RKO (cell line): Measurements from ENCODE around the gene COL7A1.
A peak's percentile ranks its signal among the peaks of the same experiment; 100 is the strongest.

Source experiments
- DNase-seq: peaks from one replicate; pipeline ENCODE4 v3.0.0-alpha.2; 2016; ENCODE audit warnings: low spot score

Gene COL7A1

DNA sequence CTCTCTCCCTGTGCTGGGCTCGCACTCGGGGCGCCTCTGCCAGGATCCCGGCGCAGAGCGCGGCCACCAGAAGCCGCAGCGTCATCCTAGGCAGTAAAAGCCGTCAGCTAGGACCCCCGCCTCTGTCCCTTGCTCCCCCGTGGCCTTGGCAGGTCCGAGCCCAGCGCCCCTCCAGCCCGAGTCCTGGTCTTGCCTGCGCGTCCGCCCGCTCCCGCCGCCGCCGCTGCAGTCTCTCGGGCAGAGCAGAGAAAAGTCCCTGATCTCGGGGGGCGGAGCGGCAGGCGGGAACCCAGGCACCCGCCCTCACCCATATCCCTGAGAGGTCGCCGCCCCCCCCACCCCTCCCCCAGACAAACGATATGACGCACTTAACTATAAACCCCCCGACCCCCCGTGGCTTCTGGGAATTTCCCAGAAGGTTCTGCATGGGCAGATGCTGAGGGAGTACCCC lies at the start of gene COL7A1:
TSS of gene COL7A1 (minus strand) at position 255 of the 451 bp plus-strand sequence. CDS start at position 85, 170 bp downstream.
- DNase-seq, result no peak

GRCh38 chr3:48642605-48643004 lies 47.5 kb upstream of the COL7A1 start:
- no peak for DNase-seq

- DNase-seq, result no peak
Observed at GRCh38 chr3:48641396-48641795, 46.3 kb upstream of the COL7A1 start.

- no peak for DNase-seq
Observed at GRCh38 chr3:48639944-48640606, 44.9 kb upstream of the COL7A1 start.

- DNase-seq, result no peak
Observed at GRCh38 chr3:48637305-48637704, 42.2 kb upstream of the COL7A1 start.

DNA sequence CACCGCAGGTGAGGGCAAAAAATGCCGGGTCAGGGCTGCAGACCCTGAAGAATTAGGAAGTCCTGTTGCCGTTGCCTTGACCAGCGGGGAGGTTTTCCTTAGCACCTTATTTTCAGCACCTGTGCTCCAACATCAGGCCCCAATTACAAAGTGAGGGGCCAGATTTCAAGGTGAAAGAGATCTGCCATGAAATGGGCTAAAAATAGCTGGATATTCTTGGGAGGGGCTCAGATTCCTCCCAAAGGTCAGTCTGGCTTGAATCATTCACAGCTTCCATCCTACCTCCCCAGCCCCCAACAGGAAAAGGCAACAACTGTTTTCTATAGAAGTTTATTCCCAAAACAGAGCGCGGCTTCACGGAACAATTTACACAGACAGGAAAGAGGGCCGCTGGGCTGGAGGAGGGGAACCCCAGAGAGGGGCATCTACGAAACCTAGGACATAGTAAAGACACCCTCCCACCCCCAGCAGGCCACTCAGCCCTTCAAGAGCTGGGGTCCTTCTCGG lies 41.1 kb upstream of the COL7A1 start:
- DNase-seq, result no peak

DNA sequence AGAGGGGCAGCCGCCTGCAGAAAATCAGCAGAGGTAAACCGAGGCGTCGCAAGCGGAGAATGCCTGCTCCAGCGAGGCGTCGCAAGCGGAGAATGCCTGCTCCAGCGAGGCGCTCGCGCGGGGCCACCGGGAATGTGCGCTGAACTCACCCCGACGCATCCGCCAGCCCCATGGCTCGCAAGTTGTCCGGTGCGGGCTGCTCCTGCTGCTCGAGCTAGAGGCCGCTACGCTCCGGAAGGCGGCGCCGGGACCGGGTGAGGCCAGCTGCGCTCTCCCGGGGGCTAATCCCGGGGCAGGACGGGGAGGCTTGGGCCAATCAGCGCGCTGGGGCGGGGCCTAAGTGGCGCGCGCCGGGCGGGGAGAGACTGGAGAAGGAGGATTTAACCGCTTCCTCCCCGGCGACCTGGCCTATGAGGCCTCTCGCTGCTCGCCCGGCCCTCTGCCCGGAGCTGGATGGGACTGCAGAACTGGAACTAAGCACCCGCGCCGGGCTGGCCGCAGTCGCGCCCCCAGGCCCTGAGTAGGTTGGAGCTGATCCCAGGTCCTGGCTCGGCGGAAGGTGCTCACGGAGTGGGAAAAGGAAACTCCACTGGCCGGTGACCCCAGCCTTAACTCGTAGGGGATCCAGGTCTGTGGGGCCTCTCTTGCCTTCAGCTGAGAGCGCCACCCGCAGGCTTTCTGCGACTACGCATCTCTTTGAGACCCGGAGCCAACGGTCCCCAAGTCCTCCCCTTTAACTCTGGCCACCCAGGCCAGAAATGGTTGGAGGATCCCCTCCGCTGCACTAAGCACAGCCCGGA lies 40.3 kb upstream of the COL7A1 start, which contains the start of gene SLC26A6:
TSS of gene SLC26A6 (minus strand) at position 240 of the 800 bp plus-strand sequence. CDS start at position 172, 68 bp downstream.
- DNase-seq, result peak; percentile 94

GRCh38 chr3:48634661-48635221 lies 39.6 kb upstream of the COL7A1 start:
- peak; percentile 69 for DNase-seq

GRCh38 chr3:48633743-48634142 lies 38.6 kb upstream of the COL7A1 start:
- no peak for DNase-seq

GRCh38 chr3:48633256-48633655 lies 38.1 kb upstream of the COL7A1 start:
- DNase-seq, result no peak

GRCh38 chr3:48631516-48632448 lies 36.7 kb upstream of the COL7A1 start:
- DNase-seq, result no peak

GRCh38 chr3:48630833-48631232 lies 35.7 kb upstream of the COL7A1 start:
- no peak for DNase-seq

DNA sequence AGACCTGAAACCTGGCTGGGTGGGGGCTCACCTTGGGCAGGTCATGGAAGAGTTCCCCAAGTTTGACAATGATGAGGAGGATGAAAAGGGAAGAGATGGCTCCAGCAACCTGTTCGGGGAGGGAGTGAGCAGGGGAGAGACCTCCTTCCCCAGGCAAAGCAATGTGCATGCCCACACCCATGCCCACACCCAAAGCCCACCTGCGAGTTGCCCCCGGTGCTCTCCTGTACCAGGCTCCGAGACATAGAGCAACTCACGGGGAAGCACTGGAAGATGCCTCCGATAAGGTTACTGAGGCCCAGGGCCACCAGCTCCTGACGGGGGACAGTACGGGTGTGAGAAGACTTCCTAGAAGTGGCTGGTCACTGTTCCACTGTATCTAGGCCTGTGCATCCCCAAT lies 35.3 kb upstream of the COL7A1 start:
- DNase-seq, result no peak

DNA sequence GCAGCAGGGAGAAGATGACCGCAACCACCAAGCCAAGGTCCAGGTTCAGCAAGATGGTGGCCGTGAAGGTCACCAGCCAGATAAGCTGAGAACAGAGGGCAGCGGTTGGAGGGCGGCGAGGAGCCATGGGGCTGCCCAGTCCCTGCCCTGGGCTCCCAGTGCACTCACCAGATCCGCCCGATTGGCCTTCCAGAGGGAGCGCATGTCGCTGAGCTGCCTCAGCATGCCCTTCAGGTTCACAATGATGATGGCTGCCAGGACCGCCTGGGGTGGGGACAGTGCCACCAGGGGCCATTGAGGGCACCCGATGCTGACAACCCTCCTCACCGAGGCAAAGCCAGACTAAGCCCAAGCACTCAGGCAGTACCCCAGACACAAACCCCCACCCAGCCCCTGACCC lies 34.8 kb upstream of the COL7A1 start:
- DNase-seq, result no peak

GRCh38 chr3:48628277-48629017 lies 33.3 kb upstream of the COL7A1 start:
- DNase-seq, result no peak

DNA sequence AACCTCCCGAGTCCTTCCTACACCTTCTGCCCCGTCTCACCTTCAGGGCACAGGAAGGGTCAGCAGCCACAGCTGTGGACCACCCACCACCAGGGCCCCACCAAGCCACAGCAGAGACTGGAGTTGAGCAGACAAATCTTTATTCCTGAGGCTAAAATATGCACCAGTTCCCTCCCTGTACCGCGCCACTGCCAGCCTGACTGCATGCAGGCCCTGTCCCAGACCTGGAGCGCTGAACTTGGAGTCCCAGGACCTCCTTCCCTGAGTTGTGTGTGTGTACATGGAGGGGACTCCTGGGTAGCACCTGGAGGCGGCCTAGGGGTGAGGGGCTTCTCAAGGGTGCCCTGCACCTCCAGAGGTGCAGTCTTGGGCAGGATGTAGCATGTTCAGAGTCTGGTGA lies 30.5 kb upstream of the COL7A1 start:
- no peak for DNase-seq

DNA sequence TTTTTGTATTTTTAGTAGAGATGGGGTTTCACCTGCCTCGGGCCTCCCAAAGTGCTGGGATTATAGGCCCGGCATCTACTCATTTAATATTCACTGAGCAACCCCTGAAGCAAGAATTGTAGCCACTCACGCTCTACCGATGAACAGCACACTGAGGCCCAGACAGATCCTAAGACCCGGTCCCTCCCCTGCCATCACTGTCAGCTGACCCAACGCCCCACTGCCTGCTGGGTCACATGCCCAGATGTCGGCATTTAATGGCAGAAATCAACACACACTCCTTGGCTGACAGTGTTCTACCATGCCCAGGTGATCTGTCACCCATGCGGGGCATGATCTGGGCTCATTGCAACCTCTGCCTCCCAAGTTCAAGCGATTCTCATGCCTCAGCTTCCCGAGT lies 29.6 kb upstream of the COL7A1 start:
- no peak for DNase-seq

- no peak for DNase-seq
Observed at GRCh38 chr3:48623851-48624547, 28.9 kb upstream of the COL7A1 start.

DNA sequence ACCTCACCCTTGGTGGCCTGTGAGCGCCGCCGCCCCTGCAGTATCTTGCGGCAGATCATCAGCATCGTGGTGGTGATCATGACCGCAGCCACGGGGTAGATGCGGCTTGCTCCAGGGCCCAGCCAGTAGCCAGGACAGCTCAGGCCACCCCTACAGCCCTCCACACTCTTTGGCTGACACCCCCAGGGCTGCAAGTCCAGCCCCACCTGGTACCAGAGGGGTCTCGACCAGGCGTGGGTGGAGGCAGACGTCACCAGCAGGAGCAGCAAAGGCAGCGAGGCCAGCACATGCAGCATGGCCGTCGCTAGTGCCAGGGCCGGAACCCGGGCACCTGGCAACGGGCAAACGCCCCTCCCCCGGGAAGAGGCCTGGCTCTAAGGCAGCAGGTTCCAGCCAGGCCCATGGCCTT lies 26.3 kb upstream of the COL7A1 start, which contains the start of gene TMEM89:
TSS of gene TMEM89 (minus strand) at position 309 of the 409 bp plus-strand sequence. CDS start at position 296, 13 bp downstream.
- DNase-seq, result no peak
